NT2/D1 (cell line): ENCODE data around the gene ATP1A4.

Experiments used
- YY1 ChIP-seq: IDR thresholded peaks from 2 replicates; pipeline ENCODE4 v1.6.1; 2011; ENCODE audit not compliant: insufficient read length, insufficient read depth
- ZNF274 ChIP-seq: IDR thresholded peaks from 2 replicates; pipeline ENCODE4 v1.6.1; 2011; ENCODE audit warnings: mild to moderate bottlenecking, low read depth, low read length

DNA sequence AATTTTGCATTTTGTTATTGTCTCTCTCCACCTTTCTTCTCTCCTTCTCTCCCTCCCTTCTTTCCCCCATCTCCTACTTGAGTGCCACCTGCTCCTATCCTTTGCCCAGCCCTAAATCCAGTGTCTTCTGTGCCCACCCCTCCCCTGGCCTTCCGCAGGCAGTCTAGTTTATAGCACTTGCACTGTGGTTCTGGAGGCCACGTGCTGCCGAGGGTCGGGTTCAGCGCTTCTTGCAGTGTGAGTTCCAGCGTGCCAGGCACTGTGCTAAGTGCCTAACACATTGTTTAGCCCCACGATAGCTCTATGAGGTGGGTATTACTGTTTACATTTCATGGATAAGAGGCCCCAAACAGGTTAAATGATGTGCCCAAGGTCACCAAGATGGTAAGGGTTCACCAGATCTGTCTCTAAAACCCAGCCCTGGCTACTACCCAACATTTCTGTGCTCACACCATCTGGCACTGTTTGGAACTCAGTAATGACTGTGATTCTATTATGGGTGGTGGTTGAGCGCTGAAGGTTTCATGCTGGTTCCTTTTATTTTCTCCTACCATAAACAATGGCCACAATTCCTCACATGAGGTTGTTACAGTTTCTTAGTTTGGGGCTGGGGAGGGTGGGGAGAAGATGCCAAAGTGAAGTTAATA is 14.1 kb upstream of the ATP1A4 start:
- TF ChIP-seq YY1 (no peak), ZNF274 (no peak)
